ENCODE results near the gene MDK.

Gene MDK

DNA sequence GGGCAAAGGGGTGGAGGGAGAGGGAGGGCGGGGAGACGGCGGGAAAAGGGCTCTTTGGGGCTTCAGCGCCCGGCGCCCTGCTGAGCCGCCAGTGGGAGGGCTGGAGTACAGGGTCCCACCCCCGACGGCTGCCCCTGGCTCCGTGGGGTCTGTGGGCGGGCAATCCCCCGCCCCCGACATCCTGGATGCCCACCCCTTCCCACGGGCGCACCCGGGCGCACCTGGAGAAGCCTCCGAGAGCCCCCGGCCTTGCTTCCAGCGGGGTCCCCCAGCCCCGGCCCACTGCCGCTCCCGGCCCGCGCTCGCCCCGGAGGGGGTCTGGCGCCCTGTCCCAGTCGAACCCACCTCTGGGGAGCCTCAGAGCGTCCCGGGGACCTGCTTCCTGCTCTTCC lies 9.7 kb downstream of the MDK start:
- TF ChIP-seq, protein P1, sequence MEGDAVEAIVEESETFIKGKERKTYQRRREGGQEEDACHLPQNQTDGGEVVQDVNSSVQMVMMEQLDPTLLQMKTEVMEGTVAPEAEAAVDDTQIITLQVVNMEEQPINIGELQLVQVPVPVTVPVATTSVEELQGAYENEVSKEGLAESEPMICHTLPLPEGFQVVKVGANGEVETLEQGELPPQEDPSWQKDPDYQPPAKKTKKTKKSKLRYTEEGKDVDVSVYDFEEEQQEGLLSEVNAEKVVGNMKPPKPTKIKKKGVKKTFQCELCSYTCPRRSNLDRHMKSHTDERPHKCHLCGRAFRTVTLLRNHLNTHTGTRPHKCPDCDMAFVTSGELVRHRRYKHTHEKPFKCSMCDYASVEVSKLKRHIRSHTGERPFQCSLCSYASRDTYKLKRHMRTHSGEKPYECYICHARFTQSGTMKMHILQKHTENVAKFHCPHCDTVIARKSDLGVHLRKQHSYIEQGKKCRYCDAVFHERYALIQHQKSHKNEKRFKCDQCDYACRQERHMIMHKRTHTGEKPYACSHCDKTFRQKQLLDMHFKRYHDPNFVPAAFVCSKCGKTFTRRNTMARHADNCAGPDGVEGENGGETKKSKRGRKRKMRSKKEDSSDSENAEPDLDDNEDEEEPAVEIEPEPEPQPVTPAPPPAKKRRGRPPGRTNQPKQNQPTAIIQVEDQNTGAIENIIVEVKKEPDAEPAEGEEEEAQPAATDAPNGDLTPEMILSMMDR (IDR thresholded peaks at IDR 0.05; ENCODE audit: low read depth, low read length) = no peak
- no peak for DNase-seq (ENCODE audit: extremely low read depth, low read depth)

DNA sequence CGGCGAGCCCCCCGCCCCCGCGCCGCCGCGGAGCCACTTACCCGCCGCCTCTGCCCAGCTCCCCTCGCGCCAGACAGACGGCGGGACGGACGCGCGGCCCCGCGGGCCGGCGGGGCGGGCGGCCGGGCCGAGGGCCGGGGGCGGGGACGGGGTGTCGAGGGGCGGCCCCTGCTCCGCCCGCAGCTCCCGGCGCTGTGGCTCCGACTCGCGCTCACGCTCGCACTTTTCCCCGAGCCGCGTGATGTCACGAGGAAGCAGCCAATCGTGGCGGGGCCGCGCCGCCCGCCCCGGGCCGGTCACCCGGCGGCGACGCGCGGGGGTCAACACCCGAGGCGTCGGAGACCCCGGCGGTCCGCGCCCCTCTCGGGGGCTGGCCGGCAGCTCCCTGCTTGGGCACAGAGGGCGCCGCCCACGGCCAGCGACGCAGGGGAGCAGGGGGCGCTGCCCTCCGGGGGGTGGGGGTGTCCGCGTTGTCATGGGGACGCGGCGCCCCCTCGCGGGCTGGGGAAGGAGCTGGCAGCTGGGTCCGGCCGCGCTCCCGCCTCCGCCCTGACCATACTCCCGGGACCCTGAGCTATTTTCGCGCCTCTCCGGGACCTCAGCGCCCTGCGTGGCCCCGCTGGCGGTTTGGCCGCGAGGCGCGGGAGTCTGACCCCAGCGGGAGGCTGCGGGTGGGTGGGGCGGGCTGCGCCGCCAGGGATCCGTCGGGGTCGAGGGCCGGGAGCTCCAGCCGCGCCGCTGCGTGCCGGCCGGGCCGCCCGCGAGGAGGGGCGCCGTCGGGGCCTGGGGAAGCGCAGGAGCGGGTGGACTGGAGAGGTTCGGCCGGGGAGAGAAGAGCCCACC lies 10.3 kb downstream of the MDK start, which contains the start of gene CHRM4:
TSS of gene CHRM4 (minus strand) at position 199 of the 843 bp plus-strand sequence. CDS start 5,219 bp downstream, outside the sequence.
- TF ChIP-seq, protein P1 (IDR thresholded peaks at IDR 0.05; ENCODE audit: low read depth, low read length) = peak; percentile 25
- DNase-seq (ENCODE audit: extremely low read depth, low read depth) = no peak

DNA sequence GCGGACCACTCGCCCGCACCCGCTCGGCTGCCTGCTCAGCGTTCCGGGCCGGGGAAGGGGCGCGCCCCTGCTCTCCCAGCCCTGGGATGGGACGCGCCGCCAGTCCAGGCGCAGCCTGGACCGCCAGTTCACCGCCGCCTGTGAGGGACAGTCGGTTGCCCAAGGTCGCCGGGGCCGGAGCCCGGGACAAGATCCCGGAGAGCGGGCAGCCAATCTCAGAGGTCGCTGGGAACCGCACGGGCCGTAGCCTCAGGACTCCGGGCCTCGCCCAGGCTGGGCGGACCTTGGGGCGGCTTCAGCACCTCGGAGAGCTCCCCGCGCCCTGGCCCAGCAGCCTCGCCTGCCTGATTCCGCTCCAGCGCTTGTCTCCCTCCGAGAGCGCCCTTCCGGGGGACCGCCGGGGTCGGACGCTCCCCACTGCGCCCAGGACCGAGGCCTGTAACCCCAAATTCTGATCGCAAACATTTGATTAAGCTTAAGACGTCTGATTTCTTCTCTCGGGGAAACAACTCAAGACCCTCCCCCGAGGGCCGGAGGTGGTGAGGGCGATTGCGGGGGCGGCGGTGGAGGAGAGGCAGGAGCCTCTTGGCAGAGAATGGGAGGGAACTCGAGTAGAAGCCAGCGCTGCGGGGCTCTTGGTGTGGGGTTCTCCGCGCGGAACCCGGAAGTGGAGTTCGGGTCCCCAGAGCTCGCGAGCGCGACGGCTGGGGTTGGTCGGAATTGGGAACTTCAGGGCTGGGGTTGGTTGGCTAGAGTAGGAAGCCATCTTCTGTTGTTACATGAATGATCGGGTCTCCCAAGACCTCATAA lies 11.2 kb downstream of the MDK start:
- TF ChIP-seq, protein P1 (IDR thresholded peaks at IDR 0.05; ENCODE audit: low read depth, low read length) = no peak
- peak; percentile 32 for DNase-seq (ENCODE audit: extremely low read depth, low read depth)

DNA sequence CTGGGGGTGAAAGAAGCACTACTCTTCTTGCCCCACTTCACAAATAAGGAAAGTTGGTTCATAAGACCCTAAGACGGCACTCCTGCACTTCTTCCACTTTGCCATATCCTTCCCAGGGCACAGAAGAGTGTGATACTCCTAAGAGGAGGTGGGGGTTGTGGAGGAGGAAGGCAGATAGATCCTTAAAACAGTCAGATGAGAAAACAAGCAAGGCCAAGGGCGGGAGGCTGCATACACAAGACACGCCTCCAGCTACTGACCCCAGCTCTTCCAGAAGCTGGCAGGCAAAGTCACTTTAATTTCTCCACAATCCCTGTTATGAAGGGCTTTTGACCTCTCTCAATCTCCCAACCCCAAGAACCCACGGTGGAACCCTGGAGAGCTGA lies 11.8 kb downstream of the MDK start:
- DNase-seq (ENCODE audit: extremely low read depth, low read depth) = no peak
- TF ChIP-seq, protein P1 (IDR thresholded peaks at IDR 0.05; ENCODE audit: low read depth, low read length) = no peak

DNA sequence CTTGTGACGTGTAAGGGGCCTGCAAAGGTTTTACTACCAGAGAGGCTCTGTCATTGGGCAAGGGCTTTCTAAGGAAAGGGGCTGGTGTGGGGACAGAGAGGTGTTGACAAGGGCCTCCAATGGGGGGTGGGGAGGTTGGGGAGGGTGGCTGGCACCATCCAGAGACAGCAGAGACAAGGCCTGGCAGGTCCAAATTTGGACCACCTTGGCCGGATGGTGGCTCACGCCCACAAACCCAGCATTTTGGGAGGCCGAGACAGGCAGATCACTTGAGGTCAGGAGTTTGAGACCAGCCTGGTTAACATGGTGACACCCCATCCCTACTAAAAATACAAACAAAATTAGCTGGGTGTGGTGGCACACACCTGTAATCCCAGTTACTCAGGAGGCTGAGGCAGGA lies 12.3 kb downstream of the MDK start:
- TF ChIP-seq, protein P1 (IDR thresholded peaks at IDR 0.05; ENCODE audit: low read depth, low read length) = no peak

DNA sequence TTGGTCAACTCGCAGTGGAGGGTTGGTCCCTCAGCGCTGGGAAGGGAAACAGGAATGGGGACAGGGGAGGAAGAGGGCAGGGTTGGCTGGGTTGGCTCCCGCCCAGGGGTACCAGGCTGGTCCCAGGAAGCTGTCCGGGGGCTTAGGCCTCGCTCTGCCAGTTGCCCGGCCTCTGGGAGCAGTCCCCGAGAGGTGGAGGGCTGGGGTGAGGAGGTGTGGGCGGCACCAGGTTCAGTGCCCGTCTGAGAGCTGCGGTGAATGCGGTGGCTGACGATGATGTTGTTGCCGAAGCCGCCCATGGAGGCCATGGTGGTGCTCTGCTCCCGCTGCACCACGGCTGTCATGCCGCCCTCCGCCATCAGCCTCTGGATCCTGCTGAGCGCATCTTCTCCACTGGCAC lies 16.1 kb downstream of the MDK start:
- DNase-seq (ENCODE audit: extremely low read depth, low read depth) = no peak
- TF ChIP-seq, protein P1 (IDR thresholded peaks at IDR 0.05; ENCODE audit: low read depth, low read length) = no peak

More for the DNA sequence above, 12.3 kb downstream of the MDK start:
- no peak for DNase-seq (ENCODE audit: extremely low read depth, low read depth)

Data from AG09319 (cell line).